ENCODE results near the gene FAIM2. TPM values are rescaled to one million over a fixed set of nuclear protein-coding genes. Genes with fewer than 3 reads are reported as not detected.

Gene FAIM2
- total RNA-seq (2021): 0.18 to 0.30 TPM (median 0.22 TPM) in 3 replicates
- percentile 4 among the genes with signal in this experiment for Bru-seq, nascent RNA
- long read RNA-seq, experiment 1: 0 reads
- long read RNA-seq, experiment 2: 0 reads
- long read RNA-seq, experiment 3, partial matches to known transcripts: 0 of 1 reads
- long read RNA-seq, experiment 3, other reads (novel, unspliced or antisense): 1 of 1 reads

DNA sequence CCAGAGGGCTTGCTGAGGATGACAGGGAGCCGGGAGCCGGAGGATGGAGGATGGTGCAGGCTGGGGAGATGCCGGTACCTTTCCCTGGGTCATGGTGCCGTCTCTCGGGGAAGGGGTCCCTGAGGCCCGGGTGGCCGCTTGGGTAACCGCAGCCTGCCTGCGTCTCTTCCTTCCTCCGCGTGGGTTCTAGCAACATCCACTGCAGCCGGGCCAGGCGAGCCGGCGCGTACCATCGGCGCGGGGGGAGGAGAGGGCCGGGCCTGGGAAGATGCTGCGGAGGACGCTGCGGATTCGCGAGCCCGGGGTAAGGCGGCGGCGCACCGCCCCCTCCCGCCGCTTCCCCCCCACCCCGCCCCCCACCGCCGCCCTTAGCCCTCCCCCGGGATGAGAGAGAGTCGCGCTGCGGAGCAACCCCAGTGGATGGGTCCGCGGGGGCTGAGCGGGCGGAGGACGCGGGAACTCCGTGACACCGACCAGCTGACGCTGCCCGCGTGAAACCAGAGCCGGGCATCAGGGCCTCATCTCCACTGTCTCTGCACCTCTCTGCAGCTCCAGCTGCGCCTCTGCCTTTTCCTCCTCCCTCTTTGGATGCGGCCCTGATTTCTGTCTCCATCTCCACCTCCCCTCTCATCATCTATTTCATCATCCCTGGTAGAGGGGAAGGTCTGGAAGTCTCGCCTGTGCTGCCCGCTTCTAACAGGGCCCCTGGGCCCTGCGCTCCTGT is at the start of gene FAIM2:
Gene FAIM2, minus strand, starts transcription at position 201 of the 724 bp plus-strand sequence. Its CDS starts 108 bp downstream, at position 93.
- H3K36me3 Mint-ChIP-seq: no peaks in the 10 kb centered on the region
- no peaks in the 10 kb centered on the region for H3K9me3 Mint-ChIP-seq
- DNase-seq (ENCODE audit: low spot score) (peak; percentile 54), ATAC-seq (peak; percentile 38)
- peak within 1 kb of the TSS; percentile 66 for H3K4me3 Mint-ChIP-seq
- H3K27me3 Mint-ChIP-seq (ENCODE audit: low read depth): peaks cover 37% of the 10 kb centered on the region
- TF ChIP-seq, protein P1, sequence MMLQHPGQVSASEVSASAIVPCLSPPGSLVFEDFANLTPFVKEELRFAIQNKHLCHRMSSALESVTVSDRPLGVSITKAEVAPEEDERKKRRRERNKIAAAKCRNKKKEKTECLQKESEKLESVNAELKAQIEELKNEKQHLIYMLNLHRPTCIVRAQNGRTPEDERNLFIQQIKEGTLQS (CRISPR knock-in tag; conservative IDR thresholded peaks at IDR 0.05): no peak
- TF ChIP-seq HMGA2 (CRISPR knock-in tag; IDR thresholded peaks at IDR 0.05): no peak
- no peak for TF ChIP-seq NFYB (CRISPR knock-in tag; conservative IDR thresholded peaks at IDR 0.05; ENCODE audit: low read depth)
- TF ChIP-seq CREM (CRISPR knock-in tag; IDR thresholded peaks at IDR 0.05): no peak
- TF ChIP-seq FOXJ3 (CRISPR knock-in tag; IDR thresholded peaks at IDR 0.05; ENCODE audit: borderline replicate concordance): no peak
- no peak for TF ChIP-seq ZBTB21 (CRISPR knock-in tag; IDR thresholded peaks at IDR 0.05; ENCODE audit: borderline replicate concordance)
- TF ChIP-seq ETV6 (CRISPR knock-in tag; IDR thresholded peaks at IDR 0.05): no peak
- no peak for TF ChIP-seq JAZF1 (CRISPR knock-in tag; IDR thresholded peaks at IDR 0.05)
- no peak for TF ChIP-seq ZNF317 (CRISPR knock-in tag; IDR thresholded peaks at IDR 0.05; ENCODE audit: borderline replicate concordance, low read depth)
- no peak for TF ChIP-seq CREB1 (CRISPR knock-in tag; IDR thresholded peaks at IDR 0.05)
- TF ChIP-seq, protein P2, sequence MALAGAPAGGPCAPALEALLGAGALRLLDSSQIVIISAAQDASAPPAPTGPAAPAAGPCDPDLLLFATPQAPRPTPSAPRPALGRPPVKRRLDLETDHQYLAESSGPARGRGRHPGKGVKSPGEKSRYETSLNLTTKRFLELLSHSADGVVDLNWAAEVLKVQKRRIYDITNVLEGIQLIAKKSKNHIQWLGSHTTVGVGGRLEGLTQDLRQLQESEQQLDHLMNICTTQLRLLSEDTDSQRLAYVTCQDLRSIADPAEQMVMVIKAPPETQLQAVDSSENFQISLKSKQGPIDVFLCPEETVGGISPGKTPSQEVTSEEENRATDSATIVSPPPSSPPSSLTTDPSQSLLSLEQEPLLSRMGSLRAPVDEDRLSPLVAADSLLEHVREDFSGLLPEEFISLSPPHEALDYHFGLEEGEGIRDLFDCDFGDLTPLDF (CRISPR knock-in tag; IDR thresholded peaks at IDR 0.05): no peak
- TF ChIP-seq, protein P3, sequence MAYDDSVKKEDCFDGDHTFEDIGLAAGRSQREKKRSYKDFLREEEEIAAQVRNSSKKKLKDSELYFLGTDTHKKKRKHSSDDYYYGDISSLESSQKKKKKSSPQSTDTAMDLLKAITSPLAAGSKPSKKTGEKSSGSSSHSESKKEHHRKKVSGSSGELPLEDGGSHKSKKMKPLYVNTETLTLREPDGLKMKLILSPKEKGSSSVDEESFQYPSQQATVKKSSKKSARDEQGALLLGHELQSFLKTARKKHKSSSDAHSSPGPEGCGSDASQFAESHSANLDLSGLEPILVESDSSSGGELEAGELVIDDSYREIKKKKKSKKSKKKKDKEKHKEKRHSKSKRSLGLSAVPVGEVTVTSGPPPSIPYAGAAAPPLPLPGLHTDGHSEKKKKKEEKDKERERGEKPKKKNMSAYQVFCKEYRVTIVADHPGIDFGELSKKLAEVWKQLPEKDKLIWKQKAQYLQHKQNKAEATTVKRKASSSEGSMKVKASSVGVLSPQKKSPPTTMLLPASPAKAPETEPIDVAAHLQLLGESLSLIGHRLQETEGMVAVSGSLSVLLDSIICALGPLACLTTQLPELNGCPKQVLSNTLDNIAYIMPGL (CRISPR knock-in tag; IDR thresholded peaks at IDR 0.05): no peak
- TF ChIP-seq, protein P4, sequence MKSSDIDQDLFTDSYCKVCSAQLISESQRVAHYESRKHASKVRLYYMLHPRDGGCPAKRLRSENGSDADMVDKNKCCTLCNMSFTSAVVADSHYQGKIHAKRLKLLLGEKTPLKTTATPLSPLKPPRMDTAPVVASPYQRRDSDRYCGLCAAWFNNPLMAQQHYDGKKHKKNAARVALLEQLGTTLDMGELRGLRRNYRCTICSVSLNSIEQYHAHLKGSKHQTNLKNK (CRISPR knock-in tag; IDR thresholded peaks at IDR 0.05): no peak
- no peak for TF ChIP-seq GTF2I (CRISPR knock-in tag; conservative IDR thresholded peaks at IDR 0.05)
- TF ChIP-seq, protein P5, sequence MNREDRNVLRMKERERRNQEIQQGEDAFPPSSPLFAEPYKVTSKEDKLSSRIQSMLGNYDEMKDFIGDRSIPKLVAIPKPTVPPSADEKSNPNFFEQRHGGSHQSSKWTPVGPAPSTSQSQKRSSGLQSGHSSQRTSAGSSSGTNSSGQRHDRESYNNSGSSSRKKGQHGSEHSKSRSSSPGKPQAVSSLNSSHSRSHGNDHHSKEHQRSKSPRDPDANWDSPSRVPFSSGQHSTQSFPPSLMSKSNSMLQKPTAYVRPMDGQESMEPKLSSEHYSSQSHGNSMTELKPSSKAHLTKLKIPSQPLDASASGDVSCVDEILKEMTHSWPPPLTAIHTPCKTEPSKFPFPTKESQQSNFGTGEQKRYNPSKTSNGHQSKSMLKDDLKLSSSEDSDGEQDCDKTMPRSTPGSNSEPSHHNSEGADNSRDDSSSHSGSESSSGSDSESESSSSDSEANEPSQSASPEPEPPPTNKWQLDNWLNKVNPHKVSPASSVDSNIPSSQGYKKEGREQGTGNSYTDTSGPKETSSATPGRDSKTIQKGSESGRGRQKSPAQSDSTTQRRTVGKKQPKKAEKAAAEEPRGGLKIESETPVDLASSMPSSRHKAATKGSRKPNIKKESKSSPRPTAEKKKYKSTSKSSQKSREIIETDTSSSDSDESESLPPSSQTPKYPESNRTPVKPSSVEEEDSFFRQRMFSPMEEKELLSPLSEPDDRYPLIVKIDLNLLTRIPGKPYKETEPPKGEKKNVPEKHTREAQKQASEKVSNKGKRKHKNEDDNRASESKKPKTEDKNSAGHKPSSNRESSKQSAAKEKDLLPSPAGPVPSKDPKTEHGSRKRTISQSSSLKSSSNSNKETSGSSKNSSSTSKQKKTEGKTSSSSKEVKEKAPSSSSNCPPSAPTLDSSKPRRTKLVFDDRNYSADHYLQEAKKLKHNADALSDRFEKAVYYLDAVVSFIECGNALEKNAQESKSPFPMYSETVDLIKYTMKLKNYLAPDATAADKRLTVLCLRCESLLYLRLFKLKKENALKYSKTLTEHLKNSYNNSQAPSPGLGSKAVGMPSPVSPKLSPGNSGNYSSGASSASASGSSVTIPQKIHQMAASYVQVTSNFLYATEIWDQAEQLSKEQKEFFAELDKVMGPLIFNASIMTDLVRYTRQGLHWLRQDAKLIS (CRISPR knock-in tag; IDR thresholded peaks at IDR 0.05; ENCODE audit: borderline replicate concordance): no peak
- no peak for TF ChIP-seq NR2C2 (CRISPR knock-in tag; IDR thresholded peaks at IDR 0.05)
- TF ChIP-seq NFATC4 (CRISPR knock-in tag; IDR thresholded peaks at IDR 0.05): no peak
- no peak within 1 kb of the TSS for H3K27ac Mint-ChIP-seq
- H3K4me1 Mint-ChIP-seq: peaks cover 8% of the 10 kb centered on the region
- CTCF ChIA-PET: interaction anchor here (0.8 to 4.6 kb wide), 6 partner anchors 25 to 152 kb away, joined by 3 to 26 read pairs (median 4); no protein-coding TSS in a partner anchor
- POLR2A ChIA-PET: no interaction called here
